Omental fat pad (tissue), 4 donors: ENCODE measurements around the gene ARHGAP8. TPM values are rescaled to one million over a fixed set of nuclear protein-coding genes. Genes with fewer than 3 reads are reported as not detected.

Experiments
- ATAC-seq: fragments of 150-250 bp; one replicate; pipeline ENCODE4 v1.9.1; 2016; ENCODE audit warnings: mild to moderate bottlenecking, moderate library complexity; ENCODE audit not compliant: low FRiP score
- DNase-seq: peaks from one replicate; pipeline ENCODE4 v3.0.0-alpha.2; 2019; ENCODE audit warnings: low spot score
- CTCF ChIP-seq, 3 donors: fragments of 450-650 bp; IDR thresholded peaks; one replicate each; pipeline ENCODE4 v1.5.1; 2016 to 2017; ENCODE audit warnings: antibody characterized with exemption in 3 of 3, mild to moderate bottlenecking in 3 of 3, moderate library complexity in 2 of 3
- total RNA-seq, 4 donors: library from RNA; depleted of rRNA; stranded (reverse); fragments of >200 nt; gene quantifications; one replicate each; pipeline ENCODE4 v1.1.0, GENCODE V29; 2016

ARHGAP8 gene
- total RNA-seq, 4 donors from 2014 or later: 0.46 to 2.2 (median 1.9) TPM; not detected in 1

GRCh38 chr22:44906248-44906936 lies 154.0 kb downstream of the ARHGAP8 start:
- DNase-seq (no peak), ATAC-seq (no peak)
- no peak for TF ChIP-seq CTCF (IDR thresholded peaks at IDR 0.05)

GRCh38 chr22:44906999-44907644 lies 154.7 kb downstream of the ARHGAP8 start:
- no peak for TF ChIP-seq CTCF (IDR thresholded peaks at IDR 0.05)
- DNase-seq (no peak), ATAC-seq (no peak)

- no peak for ATAC-seq
- no peak for TF ChIP-seq CTCF (IDR thresholded peaks at IDR 0.05)
- no peak for DNase-seq
Observed at GRCh38 chr22:44907765-44908737, 155.7 kb downstream of the ARHGAP8 start.

- TF ChIP-seq CTCF (IDR thresholded peaks at IDR 0.05): no peak
- DNase-seq (no peak), ATAC-seq (no peak)
Observed at GRCh38 chr22:44909241-44909640, 156.9 kb downstream of the ARHGAP8 start.

Other genes with a start within 250 kb of the ARHGAP8 start
- 10 to 100 TPM; 22.2 to 51.5 (median 31.6) TPM for gene PRR5, start 50.4 kb upstream of the ARHGAP8 start, total RNA-seq